Activated gamma-delta T cell (primary cell): ENCODE results near the gene WIPF2.

Source experiments
- DNase-seq: peaks from one replicate; lab custom pipeline; 2025; lab: John Stamatoyannopoulos, UW

WIPF2 gene

GRCh38 chr17:40315206-40315605, 96.1 kb downstream of the WIPF2 start:
- DNase-seq: no peak

- DNase-seq: no peak
Measured at GRCh38 chr17:40315678-40316570, 96.8 kb downstream of the WIPF2 start.

- DNase-seq: no peak
Measured at GRCh38 chr17:40316571-40317344, 97.7 kb downstream of the WIPF2 start.

GRCh38 chr17:40317345-40317873, 98.3 kb downstream of the WIPF2 start:
- DNase-seq: no peak

GRCh38 chr17:40317880-40318829, 99.1 kb downstream of the WIPF2 start:
- peak; percentile 83 for DNase-seq

- DNase-seq: no peak
Measured at GRCh38 chr17:40318830-40319391, 99.8 kb downstream of the WIPF2 start.

- DNase-seq: peak; percentile 69
Measured at GRCh38 chr17:40319651-40320540, 100.8 kb downstream of the WIPF2 start.

- DNase-seq: peak; percentile 51
Measured at GRCh38 chr17:40320756-40321523, 101.8 kb downstream of the WIPF2 start.

- no peak for DNase-seq
Measured at GRCh38 chr17:40321524-40321929, 102.4 kb downstream of the WIPF2 start.

GRCh38 chr17:40321961-40322357, 102.9 kb downstream of the WIPF2 start:
- no peak for DNase-seq

GRCh38 chr17:40322358-40323315, 103.5 kb downstream of the WIPF2 start:
- DNase-seq: peak; percentile 47

- peak; percentile 54 for DNase-seq
Measured at GRCh38 chr17:40323391-40324381, 104.6 kb downstream of the WIPF2 start.

- no peak for DNase-seq
Measured at GRCh38 chr17:40325156-40326013, 106.3 kb downstream of the WIPF2 start.

GRCh38 chr17:40326014-40326831, 107.1 kb downstream of the WIPF2 start:
- peak; percentile 34 for DNase-seq

- no peak for DNase-seq
Measured at GRCh38 chr17:40326832-40327199, 107.7 kb downstream of the WIPF2 start.
